GDM1 (cell line): Measurements from ENCODE around the gene VPS13A.

ENCODE experiments used
- DNase-seq: peaks from one replicate; lab custom pipeline; 2025; lab: John Stamatoyannopoulos, UW

The VPS13A gene

GRCh38 chr9:77457916-77458592, 280.7 kb downstream of the VPS13A start:
- peak; percentile 67 for DNase-seq

DNA sequence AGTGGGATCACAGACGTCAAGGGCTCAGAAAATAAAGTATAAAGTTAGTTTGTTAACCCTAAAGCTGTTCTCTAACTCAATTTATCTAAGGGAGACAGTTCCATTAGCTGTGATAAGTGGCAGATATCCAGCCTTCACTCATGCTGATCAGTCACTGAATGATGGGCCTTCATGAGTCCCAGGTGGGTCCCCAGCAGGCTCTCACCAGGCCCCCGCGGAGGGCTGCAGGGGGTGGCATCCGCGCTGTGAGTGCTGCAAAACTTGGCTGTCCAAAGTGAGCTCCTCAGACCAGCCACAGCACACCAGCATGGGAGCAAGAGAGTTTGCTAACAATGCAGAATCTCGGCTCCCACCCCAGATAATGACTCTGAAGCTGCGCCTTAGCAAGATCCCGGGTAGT, 283.6 kb downstream of the VPS13A start:
- no peak for DNase-seq

DNA sequence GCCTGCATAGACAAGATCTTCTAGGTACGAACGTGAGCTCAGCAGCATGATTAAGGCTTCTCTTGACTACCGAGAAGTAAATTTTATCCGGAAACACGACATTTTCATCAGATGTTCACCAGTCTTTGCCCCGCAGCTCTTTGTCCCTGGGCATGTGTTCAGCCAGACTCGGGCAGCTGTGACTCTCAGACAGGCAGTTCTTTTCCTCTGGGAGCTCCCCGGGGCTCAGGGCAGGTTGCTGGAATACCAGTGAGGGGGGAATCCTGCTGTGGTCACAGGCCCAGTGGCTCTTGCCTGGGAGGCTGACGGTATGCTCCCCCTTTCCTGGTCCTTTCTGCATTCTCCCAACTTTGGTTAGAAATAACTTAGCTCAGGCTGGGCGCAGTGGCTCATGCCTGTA, 284.7 kb downstream of the VPS13A start:
- DNase-seq = no peak

GRCh38 chr9:77463151-77463550, 285.8 kb downstream of the VPS13A start:
- DNase-seq = no peak

- DNase-seq = no peak
Measured at GRCh38 chr9:77464661-77465060, 287.3 kb downstream of the VPS13A start.

DNA sequence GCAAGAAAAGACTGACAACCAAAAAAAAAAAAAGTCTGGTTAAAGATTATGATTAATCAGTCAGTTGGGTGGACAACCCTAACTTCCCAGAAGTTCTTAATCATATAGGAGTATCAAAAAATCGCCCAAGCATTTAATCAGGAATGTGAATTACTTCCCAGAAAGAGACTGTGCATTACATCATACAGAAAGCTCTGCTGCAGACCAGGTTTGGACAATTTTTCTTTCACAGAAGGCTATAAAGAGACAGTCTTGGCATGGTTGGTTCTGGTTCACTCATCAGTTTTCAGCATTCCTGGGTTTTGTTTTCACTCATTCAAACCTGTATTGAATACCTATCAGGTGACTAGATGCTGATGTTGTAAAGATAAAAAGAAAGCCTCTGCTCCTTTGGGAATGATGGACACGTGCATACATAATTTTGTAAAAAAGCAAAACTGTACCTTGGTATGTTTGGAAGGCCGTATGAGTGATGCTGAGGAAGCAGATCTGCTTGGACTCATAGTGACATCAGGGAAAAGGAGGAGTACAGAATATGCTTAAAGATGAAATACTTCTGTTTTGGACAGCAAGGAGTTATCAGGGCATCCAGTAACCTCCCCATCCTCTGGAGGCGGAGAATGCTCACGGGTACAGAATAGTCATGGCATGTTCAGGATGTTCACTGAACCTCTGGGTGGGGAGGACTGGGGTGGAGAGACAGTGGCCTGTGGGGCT, 292.3 kb downstream of the VPS13A start:
- DNase-seq = no peak
